PC-9 (cell line): Measurements from ENCODE around the gene ARRB1. TPM values are rescaled to one million over a fixed set of nuclear protein-coding genes. Genes with fewer than 3 reads are reported as not detected.
"Not testable (repeated sequence)": the region's sequence is repeated elsewhere in the genome, so short reads cannot be mapped to it uniquely, and the experiment has no call there.

ENCODE experiments used
- BruUV-seq: library from RNA; stranded (reverse); fragments of 400-500 nt; replicated peaks from 2 replicates; lab custom pipeline; 2021; lab: Mats Ljungman, UMichigan
- CTCF ChIA-PET: fragments of 300-600 bp; sonication (Branson Sonifier 250); formaldehyde crosslinking; loops from one replicate; lab custom pipeline; 2022; ENCODE audit warnings: antibody characterized with exemption; lab: Charles Lee
- POLR2A ChIA-PET: fragments of 300-600 bp; sonication (Branson Sonifier 250); formaldehyde crosslinking; loops from one replicate; lab custom pipeline; 2022; ENCODE audit warnings: antibody characterized with exemption; ENCODE audit not compliant: unreplicated experiment; lab: Charles Lee
- DNase-seq, 2 experiments: peaks; one replicate each; pipeline versions ENCODE4 v3.0.0 to v3.0.0-alpha.2; 2015 to 2022; ENCODE audit warnings: mixed read lengths in 1 of 2
- H2AFZ ChIP-seq: fragments of 200-600 bp; sonication (generic); 2 replicates; pipeline ENCODE4 v1.8.1; 2017; ENCODE audit warnings: antibody characterized with exemption
- H3F3A ChIP-seq: fragments of 200-600 bp; sonication (generic); 2 replicates; pipeline ENCODE4 v1.8.1; 2017; ENCODE audit warnings: antibody characterized with exemption, mild to moderate bottlenecking, low read depth; ENCODE audit not compliant: insufficient read depth
- H3K27ac ChIP-seq: fragments of 200-600 bp; sonication (generic); 2 replicates; pipeline ENCODE4 v1.6.1; 2016; ENCODE audit warnings: mixed run types
- H3K27me3 ChIP-seq: fragments of 200-600 bp; sonication (generic); 2 replicates; pipeline ENCODE4 v1.6.1; 2016; ENCODE audit warnings: low read depth, mixed run types; ENCODE audit not compliant: insufficient read depth
- H3K36me3 ChIP-seq: fragments of 200-600 bp; sonication (generic); 2 replicates; pipeline ENCODE4 v1.6.1; 2016; ENCODE audit warnings: low read depth, mixed run types
- H3K4me1 ChIP-seq: fragments of 200-600 bp; sonication (generic); replicated peaks from 2 replicates; pipeline ENCODE4 v1.6.1; 2016; ENCODE audit warnings: mixed run types; ENCODE audit not compliant: insufficient read depth
- H3K4me2 ChIP-seq: fragments of 200-600 bp; sonication (generic); 2 replicates; pipeline ENCODE4 v1.6.1; 2017; ENCODE audit warnings: mixed run types
- H3K4me3 ChIP-seq: fragments of 200-600 bp; sonication (generic); 2 replicates; pipeline ENCODE4 v1.6.1; 2016; ENCODE audit warnings: mixed run types
- H3K79me2 ChIP-seq: fragments of 200-600 bp; sonication (generic); 2 replicates; pipeline ENCODE4 v1.6.1; 2017; ENCODE audit warnings: low read depth, mixed run types
- H3K9me2 ChIP-seq: fragments of 200-600 bp; sonication (generic); 2 replicates; pipeline ENCODE4 v1.8.1; 2017; ENCODE audit warnings: mild to moderate bottlenecking; ENCODE audit not compliant: insufficient read depth
- H3K9me3 ChIP-seq: fragments of 200-600 bp; sonication (generic); 2 replicates; pipeline ENCODE4 v1.8.1; 2016; ENCODE audit warnings: low read depth; ENCODE audit not compliant: insufficient read depth
- H4K20me1 ChIP-seq: fragments of 200-600 bp; sonication (generic); 2 replicates; pipeline ENCODE4 v1.8.1; 2017; ENCODE audit not compliant: insufficient read depth
- EZH2 ChIP-seq: fragments of 200-600 bp; sonication (generic); IDR thresholded peaks from 2 replicates; pipeline ENCODE4 v1.8.0; 2017; ENCODE audit warnings: antibody characterized with exemption, low read depth
- intact Hi-C: fragments of 100-400 bp; cut with micrococcal nuclease; formaldehyde crosslinking; loops from one replicate; pipeline ENCODE4 v1.10.0; 2022; ENCODE audit not compliant: unreplicated experiment
- total RNA-seq: library from RNA; stranded (reverse); gene quantifications from 2 replicates; pipeline ENCODE4 v1.2.3, GENCODE V29; 2021
- TF ChIP-seq, protein P1 (sequence below): fragments of 200-600 bp; sonication (generic); conservative IDR thresholded peaks from 2 replicates; pipeline ENCODE4 v1.6.1; 2017; ENCODE audit warnings: mixed run types, antibody characterized with exemption, mild to moderate bottlenecking, moderate library complexity

ARRB1 gene
- total RNA-seq, 1 experiment from 2014 or later: 31.8 TPM

DNA sequence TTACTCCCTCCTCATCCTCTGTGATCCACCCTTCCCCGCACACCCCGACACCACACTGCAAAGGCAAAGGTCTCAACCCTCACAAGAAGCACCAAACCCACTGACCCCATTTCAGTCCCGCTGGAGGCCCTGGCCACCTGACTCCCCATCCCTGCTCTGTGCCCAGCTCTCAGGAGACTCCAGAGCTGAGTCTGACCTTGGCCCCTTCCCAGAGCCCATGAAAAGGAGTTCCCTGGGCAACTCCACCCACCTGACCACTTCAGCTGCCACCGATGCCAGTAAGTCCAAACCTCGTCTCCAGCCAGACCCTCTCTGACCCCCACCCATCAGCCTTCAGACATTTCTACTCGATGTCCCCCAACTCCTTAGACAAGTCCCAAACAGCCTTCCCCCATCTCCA, 45.5 kb downstream of the ARRB1 start:
- Histone ChIP-seq H3F3A (no peaks in the 10 kb centered on the region; the same call in 1 of the 2 replicates), H4K20me1 (peaks cover 8% of the 10 kb centered on the region; the same call in 1 of the 2 replicates), H3K4me1 (no peaks in the 10 kb centered on the region), H2AFZ (no peak overlapping the region), H3K4me3 (no peak overlapping the region), H3K4me2 (no peak overlapping the region), H3K36me3 (no peaks in the 10 kb centered on the region), H3K27me3 (no peaks in the 10 kb centered on the region), H3K9me2 (no peaks in the 10 kb centered on the region), H3K9me3 (no peaks in the 10 kb centered on the region), H3K27ac (no peak overlapping the region), H3K79me2 (no peaks in the 10 kb centered on the region)
- intact Hi-C loops: no loop called here
- ChIA-PET CTCF (no interaction called here), POLR2A (no interaction called here)
- TF ChIP-seq EZH2: no peak
- no peak for DNase-seq
- no TSS peak for BruUV-seq

DNA sequence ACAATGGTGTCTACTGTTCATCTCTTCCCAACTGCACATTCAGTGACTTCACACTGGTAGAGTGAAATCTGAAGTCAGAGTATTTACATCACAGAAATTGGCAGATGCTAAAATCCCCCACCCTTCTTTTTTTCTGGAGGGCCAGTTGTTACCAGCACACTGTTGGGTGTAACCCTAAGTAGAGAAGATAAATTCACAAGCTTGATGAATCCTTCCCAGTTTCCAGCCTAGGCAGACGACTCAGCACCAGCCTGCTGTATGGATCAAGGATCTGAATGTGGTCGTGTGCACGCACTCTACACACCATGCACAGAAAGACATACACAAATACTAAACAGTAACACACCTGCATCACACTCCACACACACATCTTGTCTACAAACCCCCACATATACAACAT, 46.0 kb downstream of the ARRB1 start:
- ChIA-PET CTCF (no interaction called here), POLR2A (no interaction called here)
- Histone ChIP-seq H4K20me1 (peaks cover 8% of the 10 kb centered on the region; the same call in 1 of the 2 replicates), H3K79me2 (no peaks in the 10 kb centered on the region), H3K27ac (no peak overlapping the region), H3K27me3 (no peaks in the 10 kb centered on the region), H3K36me3 (no peaks in the 10 kb centered on the region), H3K4me3 (no peak overlapping the region), H3K9me2 (no peaks in the 10 kb centered on the region), H3F3A (no peaks in the 10 kb centered on the region), H3K4me1 (no peaks in the 10 kb centered on the region), H3K9me3 (no peaks in the 10 kb centered on the region), H2AFZ (no peak overlapping the region), H3K4me2 (no peak overlapping the region)
- no TSS peak for BruUV-seq
- DNase-seq: no peak
- intact Hi-C loops: no loop called here
- TF ChIP-seq, protein P1, sequence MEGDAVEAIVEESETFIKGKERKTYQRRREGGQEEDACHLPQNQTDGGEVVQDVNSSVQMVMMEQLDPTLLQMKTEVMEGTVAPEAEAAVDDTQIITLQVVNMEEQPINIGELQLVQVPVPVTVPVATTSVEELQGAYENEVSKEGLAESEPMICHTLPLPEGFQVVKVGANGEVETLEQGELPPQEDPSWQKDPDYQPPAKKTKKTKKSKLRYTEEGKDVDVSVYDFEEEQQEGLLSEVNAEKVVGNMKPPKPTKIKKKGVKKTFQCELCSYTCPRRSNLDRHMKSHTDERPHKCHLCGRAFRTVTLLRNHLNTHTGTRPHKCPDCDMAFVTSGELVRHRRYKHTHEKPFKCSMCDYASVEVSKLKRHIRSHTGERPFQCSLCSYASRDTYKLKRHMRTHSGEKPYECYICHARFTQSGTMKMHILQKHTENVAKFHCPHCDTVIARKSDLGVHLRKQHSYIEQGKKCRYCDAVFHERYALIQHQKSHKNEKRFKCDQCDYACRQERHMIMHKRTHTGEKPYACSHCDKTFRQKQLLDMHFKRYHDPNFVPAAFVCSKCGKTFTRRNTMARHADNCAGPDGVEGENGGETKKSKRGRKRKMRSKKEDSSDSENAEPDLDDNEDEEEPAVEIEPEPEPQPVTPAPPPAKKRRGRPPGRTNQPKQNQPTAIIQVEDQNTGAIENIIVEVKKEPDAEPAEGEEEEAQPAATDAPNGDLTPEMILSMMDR: no peak
- TF ChIP-seq EZH2: no peak

DNA sequence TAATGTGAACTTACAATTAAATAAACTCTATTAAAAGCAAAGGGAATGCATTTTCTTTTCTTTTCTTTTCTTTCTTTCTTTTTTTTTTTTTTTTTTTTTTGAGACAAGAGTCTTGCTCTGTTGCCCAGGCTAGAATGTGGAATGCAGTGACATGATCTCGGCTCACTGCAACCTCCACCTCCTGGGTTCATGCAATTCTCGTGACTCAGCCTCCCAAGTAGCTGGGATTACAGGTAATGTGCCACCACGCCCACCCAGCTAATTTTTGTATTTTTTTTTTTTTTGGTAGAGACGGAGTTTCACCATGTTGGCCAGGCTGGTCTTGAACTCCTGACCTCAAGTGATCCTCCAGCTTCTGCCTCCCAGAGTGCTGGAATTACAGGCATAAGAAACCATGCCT, 46.5 kb downstream of the ARRB1 start:
- CTCF ChIA-PET: interaction anchor here (0.6 kb wide), 1 partner anchor 13 kb away, joined by 4 read pairs; no protein-coding TSS in a partner anchor
- POLR2A ChIA-PET, DNase-seq: not testable (repeated sequence)

DNA sequence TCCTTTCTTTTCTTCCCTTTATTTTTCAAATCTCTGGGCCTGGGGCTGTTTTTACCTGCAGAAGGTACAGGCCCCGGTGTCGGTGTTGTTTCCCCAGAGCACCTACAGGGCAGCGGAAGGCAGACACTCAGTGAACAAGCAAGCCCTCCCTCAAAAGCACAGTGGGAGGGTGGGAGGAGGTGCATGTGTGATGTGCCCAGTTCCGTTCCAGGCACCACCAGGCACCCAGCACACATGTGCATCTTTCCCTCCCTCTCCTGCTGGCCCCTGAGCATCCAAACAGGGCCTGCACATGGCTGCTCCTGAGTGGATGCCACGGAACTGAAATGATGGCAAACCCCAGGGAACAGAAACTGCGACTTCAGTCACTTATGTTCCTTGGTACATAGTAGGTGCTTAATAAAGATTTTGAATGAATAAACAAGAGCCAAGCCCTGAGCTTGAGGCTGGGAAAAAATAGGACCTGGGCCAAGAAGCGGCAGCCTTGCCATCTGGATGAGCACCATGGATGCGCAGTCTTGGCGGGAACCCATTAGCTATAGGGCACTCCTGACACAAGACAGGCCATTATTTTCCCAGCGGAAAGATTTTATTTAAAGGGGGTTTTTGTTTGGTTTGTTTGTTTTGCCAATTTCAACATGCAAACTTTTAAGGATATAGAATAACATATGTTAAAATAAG, 47.8 kb downstream of the ARRB1 start:
- Histone ChIP-seq H2AFZ (no peak overlapping the region), H3K9me3 (no peaks in the 10 kb centered on the region), H3K4me1 (no peaks in the 10 kb centered on the region), H3K79me2 (no peaks in the 10 kb centered on the region), H3K4me2 (no peak overlapping the region), H3K36me3 (no peaks in the 10 kb centered on the region), H4K20me1 (peaks cover 8% of the 10 kb centered on the region; the same call in 1 of the 2 replicates), H3K27ac (no peak overlapping the region), H3K4me3 (no peak overlapping the region), H3K9me2 (no peaks in the 10 kb centered on the region), H3F3A (peaks cover 6% of the 10 kb centered on the region; the same call in 1 of the 2 replicates), H3K27me3 (no peaks in the 10 kb centered on the region)
- TF ChIP-seq, protein P1: no peak
- no peak for TF ChIP-seq EZH2
- intact Hi-C loops: no loop called here
- DNase-seq: no peak
- no TSS peak for BruUV-seq
- POLR2A ChIA-PET: no interaction called here
- CTCF ChIA-PET: no interaction called here

More for the DNA sequence above, 46.5 kb downstream of the ARRB1 start:
- intact Hi-C loops, H3K9me2 ChIP-seq, H2AFZ ChIP-seq, H3K27me3 ChIP-seq, H3K79me2 ChIP-seq, H3K4me3 ChIP-seq, H3K9me3 ChIP-seq, H4K20me1 ChIP-seq, H3K4me1 ChIP-seq, H3K27ac ChIP-seq, H3K36me3 ChIP-seq, H3K4me2 ChIP-seq, H3F3A ChIP-seq, BruUV-seq: not testable (repeated sequence)
